WTC11 (cell line): ENCODE measurements around the gene SLC39A7.

Source experiments
- JAZF1 ChIP-seq: fragments of 250-450 bp; sonication (Bioruptor Pico); IDR thresholded peaks from 2 replicates; pipeline ENCODE4 v1.9.0; 2021; ENCODE audit warnings: moderate library complexity, mild to moderate bottlenecking, inconsistent platforms
- ZBTB21 ChIP-seq: sonication (generic); formaldehyde crosslinking; IDR thresholded peaks from 2 replicates; pipeline ENCODE4 v1.8.1; 2023; ENCODE audit warnings: mild to moderate bottlenecking, missing genetic modification reagents, borderline replicate concordance
- TF ChIP-seq, protein P1 (sequence below): sonication (generic); formaldehyde crosslinking; IDR thresholded peaks from 2 replicates; pipeline ENCODE4 v1.8.0; 2023; ENCODE audit warnings: missing genetic modification reagents

GRCh38 chr6:33164176-33164575 is 36.5 kb upstream of the SLC39A7 start:
- TF ChIP-seq, protein P1, sequence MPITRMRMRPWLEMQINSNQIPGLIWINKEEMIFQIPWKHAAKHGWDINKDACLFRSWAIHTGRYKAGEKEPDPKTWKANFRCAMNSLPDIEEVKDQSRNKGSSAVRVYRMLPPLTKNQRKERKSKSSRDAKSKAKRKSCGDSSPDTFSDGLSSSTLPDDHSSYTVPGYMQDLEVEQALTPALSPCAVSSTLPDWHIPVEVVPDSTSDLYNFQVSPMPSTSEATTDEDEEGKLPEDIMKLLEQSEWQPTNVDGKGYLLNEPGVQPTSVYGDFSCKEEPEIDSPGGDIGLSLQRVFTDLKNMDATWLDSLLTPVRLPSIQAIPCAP (CRISPR knock-in tag) = no peak
- TF ChIP-seq JAZF1 = no peak
- no peak for TF ChIP-seq ZBTB21 (CRISPR knock-in tag)
